IMR-90 (cell line): ENCODE results near the gene CTIF.

Source experiments
- RFX5 ChIP-seq: IDR thresholded peaks from 2 replicates; pipeline ENCODE4 v1.8.0; 2012; ENCODE audit warnings: low read depth, mild to moderate bottlenecking, low read length, moderate library complexity
- USF2 ChIP-seq: fragments of 150-350 bp; IDR thresholded peaks from 2 replicates; pipeline ENCODE4 v1.6.1; 2017; ENCODE audit warnings: mild to moderate bottlenecking, antibody characterized with exemption, low read length, low read depth

GRCh38 chr18:48877941-48878340 is 339.1 kb downstream of the CTIF start:
- TF ChIP-seq RFX5 (no peak), USF2 (no peak)
